Measurements from ENCODE around the gene ORC1.

DNA sequence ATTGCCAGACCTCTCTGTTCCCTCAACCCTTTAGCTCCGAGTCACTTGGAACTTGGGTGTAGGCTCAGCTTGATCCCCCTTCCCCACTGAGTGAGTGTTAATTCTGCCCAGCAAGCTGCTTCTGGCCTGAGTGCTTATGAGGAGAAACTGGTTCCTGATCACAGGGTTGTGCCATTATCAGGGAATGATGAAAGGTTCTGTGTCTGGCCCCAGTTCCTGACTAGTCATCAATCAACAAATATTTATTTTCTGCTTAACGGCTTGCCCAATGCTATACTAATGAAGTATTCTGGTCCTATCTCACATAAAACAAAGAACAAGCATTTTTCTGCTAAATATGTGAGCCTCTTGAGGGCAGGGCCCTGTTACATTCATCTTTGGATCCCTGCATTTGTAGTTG is 59.0 kb downstream of the ORC1 start:
- TF ChIP-seq, protein P1, sequence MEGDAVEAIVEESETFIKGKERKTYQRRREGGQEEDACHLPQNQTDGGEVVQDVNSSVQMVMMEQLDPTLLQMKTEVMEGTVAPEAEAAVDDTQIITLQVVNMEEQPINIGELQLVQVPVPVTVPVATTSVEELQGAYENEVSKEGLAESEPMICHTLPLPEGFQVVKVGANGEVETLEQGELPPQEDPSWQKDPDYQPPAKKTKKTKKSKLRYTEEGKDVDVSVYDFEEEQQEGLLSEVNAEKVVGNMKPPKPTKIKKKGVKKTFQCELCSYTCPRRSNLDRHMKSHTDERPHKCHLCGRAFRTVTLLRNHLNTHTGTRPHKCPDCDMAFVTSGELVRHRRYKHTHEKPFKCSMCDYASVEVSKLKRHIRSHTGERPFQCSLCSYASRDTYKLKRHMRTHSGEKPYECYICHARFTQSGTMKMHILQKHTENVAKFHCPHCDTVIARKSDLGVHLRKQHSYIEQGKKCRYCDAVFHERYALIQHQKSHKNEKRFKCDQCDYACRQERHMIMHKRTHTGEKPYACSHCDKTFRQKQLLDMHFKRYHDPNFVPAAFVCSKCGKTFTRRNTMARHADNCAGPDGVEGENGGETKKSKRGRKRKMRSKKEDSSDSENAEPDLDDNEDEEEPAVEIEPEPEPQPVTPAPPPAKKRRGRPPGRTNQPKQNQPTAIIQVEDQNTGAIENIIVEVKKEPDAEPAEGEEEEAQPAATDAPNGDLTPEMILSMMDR (IDR thresholded peaks at IDR 0.05) = no peak
- no peak for TF ChIP-seq POLR2AphosphoS5 (IDR thresholded peaks at IDR 0.05; ENCODE audit: low read depth, low read length)
- TF ChIP-seq, protein P2, sequence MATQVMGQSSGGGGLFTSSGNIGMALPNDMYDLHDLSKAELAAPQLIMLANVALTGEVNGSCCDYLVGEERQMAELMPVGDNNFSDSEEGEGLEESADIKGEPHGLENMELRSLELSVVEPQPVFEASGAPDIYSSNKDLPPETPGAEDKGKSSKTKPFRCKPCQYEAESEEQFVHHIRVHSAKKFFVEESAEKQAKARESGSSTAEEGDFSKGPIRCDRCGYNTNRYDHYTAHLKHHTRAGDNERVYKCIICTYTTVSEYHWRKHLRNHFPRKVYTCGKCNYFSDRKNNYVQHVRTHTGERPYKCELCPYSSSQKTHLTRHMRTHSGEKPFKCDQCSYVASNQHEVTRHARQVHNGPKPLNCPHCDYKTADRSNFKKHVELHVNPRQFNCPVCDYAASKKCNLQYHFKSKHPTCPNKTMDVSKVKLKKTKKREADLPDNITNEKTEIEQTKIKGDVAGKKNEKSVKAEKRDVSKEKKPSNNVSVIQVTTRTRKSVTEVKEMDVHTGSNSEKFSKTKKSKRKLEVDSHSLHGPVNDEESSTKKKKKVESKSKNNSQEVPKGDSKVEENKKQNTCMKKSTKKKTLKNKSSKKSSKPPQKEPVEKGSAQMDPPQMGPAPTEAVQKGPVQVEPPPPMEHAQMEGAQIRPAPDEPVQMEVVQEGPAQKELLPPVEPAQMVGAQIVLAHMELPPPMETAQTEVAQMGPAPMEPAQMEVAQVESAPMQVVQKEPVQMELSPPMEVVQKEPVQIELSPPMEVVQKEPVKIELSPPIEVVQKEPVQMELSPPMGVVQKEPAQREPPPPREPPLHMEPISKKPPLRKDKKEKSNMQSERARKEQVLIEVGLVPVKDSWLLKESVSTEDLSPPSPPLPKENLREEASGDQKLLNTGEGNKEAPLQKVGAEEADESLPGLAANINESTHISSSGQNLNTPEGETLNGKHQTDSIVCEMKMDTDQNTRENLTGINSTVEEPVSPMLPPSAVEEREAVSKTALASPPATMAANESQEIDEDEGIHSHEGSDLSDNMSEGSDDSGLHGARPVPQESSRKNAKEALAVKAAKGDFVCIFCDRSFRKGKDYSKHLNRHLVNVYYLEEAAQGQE (IDR thresholded peaks at IDR 0.05; ENCODE audit: insufficient read depth in 1 of 2, low read depth in 2 of 2, low read length in 1 of 2) = no peak

Data from Panc1 (cell line).